IMR-90 (cell line): ENCODE results near the gene CHD9. TPM values are rescaled to one million over a fixed set of nuclear protein-coding genes. Genes with fewer than 3 reads are reported as not detected.

Source experiments
- ATAC-seq: fragments of 200-7000 bp; cut with Tn5 transposase; 2 replicates; pipeline ENCODE4 v1.9.1; 2020; ENCODE audit warnings: low read depth, mild to moderate bottlenecking, moderate library complexity
- BruUV-seq: library from RNA; stranded (reverse); fragments of 400-500 nt; replicated peaks from 2 replicates; lab custom pipeline; 2021; lab: Mats Ljungman, UMichigan
- CTCF ChIA-PET: fragments of 300-600 bp; formaldehyde crosslinking; extraction: SDS; loops from one replicate; lab custom pipeline; 2021; ENCODE audit warnings: antibody characterized with exemption; lab: Yijun Ruan, JAX
- POLR2A ChIA-PET: fragments of 300-600 bp; sonication (Branson Sonifier 250); formaldehyde crosslinking; loops from one replicate; lab custom pipeline; 2022; ENCODE audit warnings: antibody characterized with exemption; ENCODE audit not compliant: unreplicated experiment; lab: Charles Lee
- DNase-seq: peaks from one replicate; pipeline ENCODE4 v3.0.0; 2013
- H2AFZ ChIP-seq: replicated peaks from 2 replicates; pipeline ENCODE3; 2013; ENCODE audit warnings: low read length, mild to moderate bottlenecking; ENCODE audit not compliant: poor library complexity
- H2AK5ac ChIP-seq: 2 replicates; pipeline ENCODE4 v1.6.1; 2013; ENCODE audit warnings: low read depth, low read length, inconsistent platforms
- H2AK9ac ChIP-seq: replicated peaks from 2 replicates; pipeline ENCODE3; 2013; ENCODE audit warnings: mild to moderate bottlenecking, low read depth, low read length, moderate library complexity; ENCODE audit not compliant: poor library complexity
- H2BK120ac ChIP-seq: 2 replicates; pipeline ENCODE4 v1.6.1; 2013; ENCODE audit warnings: low read depth, low read length, inconsistent platforms
- H2BK15ac ChIP-seq: 3 replicates; pipeline ENCODE4 v1.6.1; 2013; ENCODE audit warnings: low read depth, low read length, inconsistent platforms
- H2BK20ac ChIP-seq: 2 replicates; pipeline ENCODE4 v1.6.1; 2013; ENCODE audit warnings: low read depth, mild to moderate bottlenecking, inconsistent platforms, low read length, moderate library complexity
- H2BK5ac ChIP-seq: 2 replicates; pipeline ENCODE4 v1.6.1; 2013; ENCODE audit warnings: mild to moderate bottlenecking, low read depth, low read length, inconsistent platforms; ENCODE audit not compliant: poor library complexity, severe bottlenecking
- H3K14ac ChIP-seq: replicated peaks from 2 replicates; pipeline ENCODE4 v1.6.1; 2013; ENCODE audit warnings: low read depth, low read length, inconsistent platforms
- H3K18ac ChIP-seq: 2 replicates; pipeline ENCODE4 v1.6.1; 2013; ENCODE audit warnings: low read depth, low read length, control low read depth
- H3K23ac ChIP-seq: 2 replicates; pipeline ENCODE4 v1.6.1; 2013; ENCODE audit warnings: low read depth, low read length, inconsistent platforms
- H3K27ac ChIP-seq: 2 replicates; pipeline ENCODE4 v1.5.1; 2013; ENCODE audit warnings: mild to moderate bottlenecking, control low read depth, low read length; ENCODE audit not compliant: insufficient read depth
- H3K27me3 ChIP-seq: 2 replicates; pipeline ENCODE4 v1.6.1; 2013; ENCODE audit warnings: low read length; ENCODE audit not compliant: control insufficient read depth, insufficient read depth
- H3K36me3 ChIP-seq: 2 replicates; pipeline ENCODE4 v1.6.1; 2013; ENCODE audit warnings: low read length, mixed read lengths; ENCODE audit not compliant: control insufficient read depth, insufficient read depth
- H3K4ac ChIP-seq: 2 replicates; pipeline ENCODE4 v1.6.1; 2013; ENCODE audit warnings: low read depth, low read length, inconsistent platforms
- H3K4me1 ChIP-seq: 2 replicates; pipeline ENCODE4 v1.6.1; 2013; ENCODE audit warnings: low read length, mixed read lengths; ENCODE audit not compliant: control insufficient read depth, insufficient read depth
- H3K4me2 ChIP-seq: 2 replicates; pipeline ENCODE4 v1.6.1; 2013; ENCODE audit warnings: low read depth, mild to moderate bottlenecking, control low read depth, low read length, moderate library complexity
- H3K4me3 ChIP-seq: 2 replicates; pipeline ENCODE4 v1.5.1; 2013; ENCODE audit warnings: low read depth, mild to moderate bottlenecking, control low read depth, low read length, moderate library complexity; ENCODE audit not compliant: insufficient read depth
- H3K56ac ChIP-seq: 2 replicates; pipeline ENCODE4 v1.6.1; 2013; ENCODE audit warnings: low read length, inconsistent platforms; ENCODE audit not compliant: insufficient read depth; ENCODE audit errors: extremely low read depth
- H3K79me1 ChIP-seq, 2 experiments: 2 replicates each; pipeline ENCODE4 v1.6.1; 2013; ENCODE audit warnings: low read length in 2 of 2, inconsistent platforms in 1 of 2, low read depth in 1 of 2
- H3K9ac ChIP-seq: 2 replicates; pipeline ENCODE4 v1.6.1; 2013; ENCODE audit warnings: low read depth, low read length, control low read depth
- H3K9me1 ChIP-seq: 2 replicates; pipeline ENCODE4 v1.6.1; 2013; ENCODE audit warnings: low read length, inconsistent platforms; ENCODE audit not compliant: insufficient read depth
- H3K9me3 ChIP-seq: 2 replicates; pipeline ENCODE4 v1.6.1; 2013; ENCODE audit warnings: low read length; ENCODE audit not compliant: control insufficient read depth, insufficient read depth
- H4K20me1 ChIP-seq: 2 replicates; pipeline ENCODE4 v1.6.1; 2013; ENCODE audit warnings: low read length, inconsistent platforms; ENCODE audit not compliant: insufficient read depth
- H4K5ac ChIP-seq: 2 replicates; pipeline ENCODE4 v1.6.1; 2013; ENCODE audit warnings: mild to moderate bottlenecking, low read depth, low read length, control low read depth
- H4K8ac ChIP-seq, 2 experiments: 2 replicates each; pipeline ENCODE4 v1.6.1; 2013; ENCODE audit warnings: low read depth in 2 of 2, low read length in 2 of 2, control low read depth in 1 of 2, inconsistent platforms in 1 of 2
- H4K91ac ChIP-seq: 2 replicates; pipeline ENCODE4 v1.6.1; 2013; ENCODE audit warnings: low read depth, low read length, inconsistent platforms; ENCODE audit not compliant: insufficient read depth
- BHLHE40 ChIP-seq: fragments of 150-350 bp; IDR thresholded peaks from 2 replicates; pipeline ENCODE4 v1.6.1; 2016; ENCODE audit warnings: mild to moderate bottlenecking, low read depth, low read length
- CEBPB ChIP-seq: IDR thresholded peaks from 2 replicates; pipeline ENCODE4 v1.6.1; 2012; ENCODE audit warnings: low read depth, low read length, improper control_type of control experiment
- CHD1 ChIP-seq: IDR thresholded peaks from 2 replicates; pipeline ENCODE4 v1.6.1; 2012; ENCODE audit warnings: low read depth, low read length, improper control_type of control experiment
- CTCF ChIP-seq: conservative IDR thresholded peaks from 2 replicates; pipeline ENCODE4 v1.5.1; 2012; ENCODE audit warnings: mild to moderate bottlenecking, low read depth, low read length, improper control_type of control experiment
- FOS ChIP-seq: fragments of 150-350 bp; IDR thresholded peaks from 2 replicates; pipeline ENCODE4 v1.6.1; 2016; ENCODE audit warnings: low read depth, low read length
- MAFK ChIP-seq: IDR thresholded peaks from 2 replicates; pipeline ENCODE4 v1.6.1; 2012; ENCODE audit warnings: low read depth, low read length, improper control_type of control experiment
- MAZ ChIP-seq: IDR thresholded peaks from 2 replicates; pipeline ENCODE4 v1.6.1; 2012; ENCODE audit warnings: low read depth, mild to moderate bottlenecking, low read length, improper control_type of control experiment, moderate library complexity, borderline replicate concordance
- MXI1 ChIP-seq: IDR thresholded peaks from 2 replicates; pipeline ENCODE4 v1.6.1; 2012; ENCODE audit warnings: low read depth, mild to moderate bottlenecking, low read length, moderate library complexity, borderline replicate concordance
- NFE2L2 ChIP-seq: fragments of 150-350 bp; IDR thresholded peaks from 2 replicates; pipeline ENCODE4 v1.6.1; 2016; ENCODE audit warnings: low read depth, mild to moderate bottlenecking, low read length
- POLR2A ChIP-seq: IDR thresholded peaks from 2 replicates; pipeline ENCODE4 v1.6.1; 2012; ENCODE audit warnings: mild to moderate bottlenecking, low read depth, low read length
- RAD21 ChIP-seq: IDR thresholded peaks from 2 replicates; pipeline ENCODE4 v1.6.1; 2012; ENCODE audit warnings: low read length, improper control_type of control experiment
- RCOR1 ChIP-seq: IDR thresholded peaks from 2 replicates; pipeline ENCODE4 v1.6.1; 2012; ENCODE audit warnings: mild to moderate bottlenecking, low read length, improper control_type of control experiment; ENCODE audit not compliant: insufficient replicate concordance
- RFX5 ChIP-seq: IDR thresholded peaks from 2 replicates; pipeline ENCODE4 v1.8.0; 2012; ENCODE audit warnings: low read depth, mild to moderate bottlenecking, low read length, moderate library complexity
- SMC3 ChIP-seq: fragments of 150-350 bp; IDR thresholded peaks from 2 replicates; pipeline ENCODE4 v1.6.1; 2016; ENCODE audit warnings: low read depth, mild to moderate bottlenecking, antibody characterized with exemption, low read length, moderate library complexity
- USF2 ChIP-seq: fragments of 150-350 bp; IDR thresholded peaks from 2 replicates; pipeline ENCODE4 v1.6.1; 2017; ENCODE audit warnings: mild to moderate bottlenecking, antibody characterized with exemption, low read length, low read depth
- WGBS, 2 experiments: methylation state at CpG; one replicate each; pipeline versions ENCODE4 v1.1.5 to v1.1.7; 2013; ENCODE audit warnings: missing lambda C conversion rate in 2 of 2; ENCODE audit not compliant: insufficient read length in 1 of 2; ENCODE audit errors: extremely low coverage in 2 of 2; 5-methylcytosine and 5-hydroxymethylcytosine counted together
- dilution Hi-C: fragments of 300-500 bp; cut with HindIII; formaldehyde crosslinking; loops from one replicate; pipeline ENCODE4 v1.14.3; 2018; ENCODE audit warnings: low sequenced_read_pairs; ENCODE audit not compliant: unreplicated experiment
- in situ Hi-C: fragments of 300-500 bp; cut with MboI; formaldehyde crosslinking; loops from 3 replicates; pipeline ENCODE4 v1.14.3; 2019; ENCODE audit warnings: low sequenced_read_pairs, inconsistent platforms, mixed read lengths
- intact Hi-C: fragments of 100-400 bp; cut with micrococcal nuclease; formaldehyde crosslinking; loops from 2 replicates; pipeline ENCODE4 v1.10.0; 2022
- polyA plus RNA-seq, 3 experiments: library from polyadenylated mRNA; depleted of rRNA; stranded (reverse); fragments of >200 nt; gene quantifications; 2 replicates each; pipeline ENCODE4 v1.2.3, GENCODE V29; 2012; ENCODE audit warnings: low replicate concordance in 1 of 3
- total RNA-seq: library from RNA; depleted of rRNA; stranded (reverse); fragments of >200 nt; gene quantifications from 2 replicates; pipeline ENCODE4 v1.2.3, GENCODE V29; 2012

The CHD9 gene
- total and polyA plus RNA-seq, 2 of the 4 experiments (the other 2 are of a cell fraction) = 9.1 to 48.8 TPM

GRCh38 chr16:53131363-53132071 lies 76.7 kb downstream of the CHD9 start:
- Histone ChIP-seq H3K23ac (0 out of 2 replicates have a peak overlapping the region, but pooled peaks have one; percentile 16), H2AFZ (peak overlapping the region; percentile 86), H3K9me1 (no peaks in the 10 kb centered on the region), H2BK20ac (no peak overlapping the region), H3K18ac (no peak overlapping the region; the same call in 1 of the 2 replicates), H2AK9ac (peak overlapping the region; percentile 67), H3K56ac (peak overlapping the region; percentile 33; the same call in 1 of the 2 replicates), H3K9ac (peak overlapping the region; percentile 79), H3K4me2 (peak overlapping the region; percentile 88), H3K9me3 (no peaks in the 10 kb centered on the region), H4K8ac (no peak overlapping the region), H2BK15ac (no peak overlapping the region), H3K27ac (peak overlapping the region; percentile 78), H3K4ac (peak overlapping the region; percentile 41; the same call in 1 of the 2 replicates), H3K4me1 (peaks cover 7% of the 10 kb centered on the region), H2BK120ac (no peak overlapping the region), H3K36me3 (no peaks in the 10 kb centered on the region), H3K79me1 (peaks cover 0 to 32% of the 10 kb centered on the region in 2 experiments; a peak in 2 of 4 replicates), H3K27me3 (no peaks in the 10 kb centered on the region), H4K91ac (peak overlapping the region; percentile 24; the same call in 1 of the 2 replicates), H3K4me3 (peak overlapping the region; percentile 93), H4K5ac (no peak overlapping the region), H3K14ac (peak overlapping the region; percentile 68; the same call in 1 of the 2 replicates), H2AK5ac (0 out of 2 replicates have a peak overlapping the region, but pooled peaks have one; percentile 46), H4K20me1 (peaks cover 5% of the 10 kb centered on the region; the same call in 1 of the 2 replicates), H2BK5ac (peak overlapping the region; percentile 9)
- WGBS, 2 experiments = 0% methylated on average over 9 of the region's 77 CpGs; no CpG with 5 or more reads in 1 of the 2 experiments
- ATAC-seq (peak; percentile 2), DNase-seq (peak; percentile 31)
- ChIA-PET POLR2A (interaction anchor here (0.6 to 0.7 kb wide), 2 partner anchors 101 to 398 kb away, joined by 4 to 5 read pairs; no protein-coding TSS in a partner anchor), CTCF (no interaction called here)
- no TSS peak for BruUV-seq
- dilution Hi-C loops (no loop called here), intact Hi-C loops (loop anchor here (2.0 to 5.0 kb wide), 3 partner anchors 41 to 151 kb away; no protein-coding TSS in a partner anchor), in situ Hi-C loops (no loop called here)
- TF ChIP-seq FOS (no peak), MAFK (no peak), RCOR1 (no peak), NFE2L2 (no peak), RFX5 (no peak), SMC3 (no peak), POLR2A (peak; percentile 27; the same call in 1 of the 2 replicates), RAD21 (no peak), MXI1 (0 out of 2 replicates have a peak, but pooled peaks have one; percentile 64), MAZ (no peak), BHLHE40 (peak; percentile 87), USF2 (no peak), CHD1 (no peak; the same call in 1 of the 2 replicates), CEBPB (no peak), CTCF (no peak)
